Neural cell (in vitro differentiated cells): ENCODE results near the gene ANKS1B. TPM values are rescaled to one million over a fixed set of nuclear protein-coding genes. Genes with fewer than 3 reads are reported as not detected.

ENCODE experiments used
- H2AFZ ChIP-seq: fragments of 200-600, 300-800 bp; sonication (generic), shearing (Covaris generic); 2 replicates; pipeline ENCODE4 v1.6.0; 2014; ENCODE audit warnings: low read depth, mild to moderate bottlenecking, antibody characterized with exemption, low read length, moderate library complexity
- H3F3A ChIP-seq: fragments of 200-600 bp; shearing (Covaris generic); 2 replicates; pipeline ENCODE4 v1.6.1; 2016; ENCODE audit warnings: mild to moderate bottlenecking, moderate library complexity, mixed read lengths, antibody characterized with exemption, low read length; ENCODE audit not compliant: insufficient read depth, poor library complexity, severe bottlenecking
- H3K27ac ChIP-seq: fragments of 200-600, 300-800 bp; sonication (generic), shearing (Covaris generic); 2 replicates; pipeline ENCODE4 v1.5.1; 2014; ENCODE audit warnings: mild to moderate bottlenecking, low read length, moderate library complexity
- H3K27me3 ChIP-seq: fragments of 300-800, 200-600 bp; sonication (generic), shearing (Covaris generic); 2 replicates; pipeline ENCODE4 v1.6.0; 2014; ENCODE audit warnings: mild to moderate bottlenecking, low read depth, low read length, moderate library complexity; ENCODE audit not compliant: insufficient read depth
- H3K36me3 ChIP-seq: fragments of 300-800, 200-600 bp; sonication (generic), shearing (Covaris generic); 2 replicates; pipeline ENCODE4 v1.5.1; 2014; ENCODE audit warnings: mild to moderate bottlenecking, antibody characterized with exemption, low read length, moderate library complexity; ENCODE audit not compliant: insufficient read depth
- H3K4me2 ChIP-seq: fragments of 300-800, 200-600 bp; sonication (generic), shearing (Covaris generic); 2 replicates; pipeline ENCODE4 v1.6.0; 2014; ENCODE audit warnings: mild to moderate bottlenecking, low read length
- H3K4me3 ChIP-seq: fragments of 300-800, 200-600 bp; sonication (generic), shearing (Covaris generic); 2 replicates; pipeline ENCODE4 v1.5.1; 2014; ENCODE audit warnings: mild to moderate bottlenecking, low read length, moderate library complexity
- H3K79me2 ChIP-seq: fragments of 200-600 bp; shearing (Covaris generic); replicated peaks from 2 replicates; pipeline ENCODE4 v1.6.0; 2014; ENCODE audit warnings: mild to moderate bottlenecking, low read length, moderate library complexity; ENCODE audit not compliant: insufficient read depth
- H3K9ac ChIP-seq: fragments of 300-800, 200-600 bp; sonication (generic), shearing (Covaris generic); 2 replicates; pipeline ENCODE4 v1.6.1; 2016; ENCODE audit warnings: mild to moderate bottlenecking, low read length, mixed read lengths
- H3K9me2 ChIP-seq: fragments of 200-600 bp; shearing (Covaris generic); 2 replicates; pipeline ENCODE4 v1.6.1; 2016; ENCODE audit warnings: mild to moderate bottlenecking, low read length, mixed read lengths; ENCODE audit not compliant: insufficient read depth
- H3K9me3 ChIP-seq: fragments of 200-600, 300-800 bp; sonication (generic), shearing (Covaris generic); 2 replicates; pipeline ENCODE4 v1.6.1; 2016; ENCODE audit warnings: mild to moderate bottlenecking, mixed run types, low read length, moderate library complexity, mixed read lengths
- H4K20me1 ChIP-seq: fragments of 200-600 bp; shearing (Covaris generic); 2 replicates; pipeline ENCODE4 v1.6.1; 2016; ENCODE audit warnings: mild to moderate bottlenecking, mixed run types; ENCODE audit not compliant: insufficient read depth
- CTCF ChIP-seq: fragments of 450-650 bp; IDR thresholded peaks from 2 replicates; pipeline ENCODE4 v1.5.1; 2014; ENCODE audit warnings: antibody characterized with exemption, mild to moderate bottlenecking, moderate library complexity; ENCODE audit not compliant: poor library complexity, severe bottlenecking
- EP300 ChIP-seq: fragments of 450-650 bp; conservative IDR thresholded peaks from 2 replicates; pipeline ENCODE4 v1.6.1; 2014; ENCODE audit warnings: antibody characterized with exemption, mild to moderate bottlenecking, moderate library complexity; ENCODE audit not compliant: poor library complexity, severe bottlenecking
- EZH2 ChIP-seq: fragments of 200-600, 300-800 bp; shearing (Covaris generic), sonication (generic); IDR thresholded peaks from 2 replicates; pipeline ENCODE4 v1.6.1; 2014; ENCODE audit warnings: antibody characterized with exemption, low read length, borderline replicate concordance, mild to moderate bottlenecking; ENCODE audit not compliant: insufficient read depth, poor library complexity, severe bottlenecking
- MXI1 ChIP-seq: fragments of 450-650 bp; conservative IDR thresholded peaks from 2 replicates; pipeline ENCODE4 v1.6.1; 2014; ENCODE audit warnings: antibody characterized with exemption, mild to moderate bottlenecking; ENCODE audit not compliant: poor library complexity, severe bottlenecking
- POLR2AphosphoS5 ChIP-seq: IDR thresholded peaks from 2 replicates; pipeline ENCODE4 v1.6.1; 2012
- RAD21 ChIP-seq: fragments of 450-650 bp; conservative IDR thresholded peaks from 2 replicates; pipeline ENCODE4 v1.6.1; 2014; ENCODE audit warnings: antibody characterized with exemption, mild to moderate bottlenecking, moderate library complexity
- REST ChIP-seq: IDR thresholded peaks from 2 replicates; pipeline ENCODE4 v1.6.1; 2012; ENCODE audit warnings: borderline replicate concordance
- SMC3 ChIP-seq: fragments of 450-650 bp; conservative IDR thresholded peaks from 2 replicates; pipeline ENCODE4 v1.6.1; 2014; ENCODE audit warnings: antibody characterized with exemption, mild to moderate bottlenecking, moderate library complexity; ENCODE audit not compliant: poor library complexity
- TAF1 ChIP-seq: IDR thresholded peaks from 2 replicates; pipeline ENCODE4 v1.6.1; 2012; ENCODE audit warnings: low read depth
- polyA plus RNA-seq: library from polyadenylated mRNA; depleted of rRNA; stranded (reverse); fragments of >200 nt; gene quantifications from 2 replicates; pipeline ENCODE4 v1.2.3, GENCODE V29; 2014

Gene ANKS1B
- polyA plus RNA-seq, 1 donor from 2014 or later, result 65.6 TPM

- Histone ChIP-seq H3K9ac (no peak overlapping the region), H3K4me2 (no peak overlapping the region), H3K79me2 (no peaks in the 10 kb centered on the region), H3K27me3 (no peaks in the 10 kb centered on the region), H3F3A (no peaks in the 10 kb centered on the region), H3K36me3 (no peaks in the 10 kb centered on the region), H2AFZ (no peak overlapping the region), H3K9me2 (no peaks in the 10 kb centered on the region), H3K27ac (no peak overlapping the region), H3K9me3 (no peaks in the 10 kb centered on the region), H4K20me1 (no peaks in the 10 kb centered on the region), H3K4me3 (no peak overlapping the region)
- TF ChIP-seq REST (no peak), CTCF (no peak), POLR2AphosphoS5 (no peak), SMC3 (no peak), RAD21 (no peak), EP300 (no peak), EZH2 (no peak), MXI1 (no peak), TAF1 (no peak)
Measured at GRCh38 chr12:99712281-99712680, 272.5 kb downstream of the ANKS1B start.

- Histone ChIP-seq H3K36me3 (no peaks in the 10 kb centered on the region), H4K20me1 (no peaks in the 10 kb centered on the region), H3K4me3 (no peak overlapping the region), H3K27ac (no peak overlapping the region), H3K9me3 (no peaks in the 10 kb centered on the region), H3K27me3 (no peaks in the 10 kb centered on the region), H2AFZ (no peak overlapping the region), H3K79me2 (no peaks in the 10 kb centered on the region), H3K4me2 (no peak overlapping the region), H3K9me2 (no peaks in the 10 kb centered on the region), H3F3A (no peaks in the 10 kb centered on the region), H3K9ac (no peak overlapping the region)
- TF ChIP-seq CTCF (no peak), SMC3 (no peak), REST (no peak), TAF1 (no peak), RAD21 (no peak), POLR2AphosphoS5 (no peak), EP300 (no peak), MXI1 (no peak), EZH2 (no peak)
Measured at GRCh38 chr12:99711246-99711645, 273.5 kb downstream of the ANKS1B start.
